ENCODE results near the gene NOTCH4.

- TF ChIP-seq POLR2A (IDR thresholded peaks at IDR 0.05): no peak
- TF ChIP-seq CTCF (IDR thresholded peaks at IDR 0.05): no peak
- TF ChIP-seq POLR2AphosphoS5 (IDR thresholded peaks at IDR 0.05): no peak
Measured at GRCh38 chr6:32175322-32175710, 48.6 kb downstream of the NOTCH4 start.
